Measurements from ENCODE around the gene NCF1. TPM values are rescaled to one million over a fixed set of nuclear protein-coding genes. Genes with fewer than 3 reads are reported as not detected.
"Not testable (repeated sequence)": the region's sequence is repeated elsewhere in the genome, so short reads cannot be mapped to it uniquely, and the experiment has no call there.

NCF1 gene
- polyA plus RNA-seq (2012; rRNA removed) = 0.05 TPM in 1 of 2 replicates, not detected in the other
- 0.03 TPM in 1 of 2 replicates, not detected in the other for polyA plus RNA-seq (2012; cell fraction: cytosol; rRNA removed)
- polyA plus RNA-seq (2012; cell fraction: nucleus; rRNA removed) = 0.12 TPM in 2 replicates

DNA sequence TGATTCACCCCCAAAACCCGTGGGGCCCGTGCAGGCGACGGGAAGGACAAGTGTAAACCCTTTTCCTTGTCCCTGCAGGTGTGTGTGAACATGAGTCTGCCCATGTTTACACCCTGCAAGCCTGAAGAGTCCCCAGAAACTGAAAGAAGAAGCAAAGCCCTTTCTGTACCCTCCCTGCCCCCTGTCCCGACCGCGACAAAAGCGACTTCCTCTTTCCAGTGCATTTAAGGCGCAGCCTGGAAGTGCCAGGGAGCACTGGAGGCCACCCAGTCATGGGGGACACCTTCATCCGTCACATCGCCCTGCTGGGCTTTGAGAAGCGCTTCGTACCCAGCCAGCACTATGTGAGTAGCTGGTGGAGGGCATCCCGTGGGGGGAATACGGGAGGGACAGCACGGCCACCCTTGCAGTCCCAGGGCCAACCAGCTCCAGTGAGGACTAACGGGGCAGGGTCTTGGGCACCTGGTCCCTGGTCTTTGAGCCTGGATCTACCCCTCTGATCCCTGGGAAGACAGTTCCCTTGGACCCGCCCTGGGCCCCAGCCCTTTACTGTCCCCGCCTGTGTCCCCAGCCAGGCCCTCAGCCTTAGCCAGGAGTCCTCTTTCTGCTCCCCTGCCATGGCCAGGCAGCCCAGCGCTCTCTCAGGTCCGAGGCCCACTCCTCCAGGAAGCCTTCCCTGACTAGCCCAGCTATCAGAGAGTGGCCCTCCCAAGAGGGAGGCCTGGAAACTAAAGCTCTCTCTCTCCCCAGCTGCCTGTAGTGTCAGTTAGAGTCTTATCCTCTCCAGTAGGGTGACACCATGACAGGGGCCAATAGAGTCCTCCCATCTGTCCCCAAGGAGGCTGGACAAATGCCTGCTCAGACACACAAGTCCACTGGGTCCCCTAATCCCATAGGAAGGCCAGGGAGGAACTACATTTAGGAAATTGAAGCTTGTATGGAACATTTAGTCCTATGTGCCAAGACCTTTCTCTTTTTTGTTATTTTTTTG, at the start of gene NCF1:
Gene NCF1, plus strand, starts transcription at position 252 of the 991 bp plus-strand sequence. Its CDS starts 21 bp downstream, at position 273.
- H3K36me3 ChIP-seq (replicated peaks in 1 of 2; ENCODE audit: control insufficient read depth in 1 of 2, insufficient read depth in 2 of 2, low read length in 1 of 2); H3K27ac ChIP-seq (ENCODE audit: low read depth in 2 of 2, low read length in 1 of 2); H3K27me3 ChIP-seq (ENCODE audit: insufficient read depth); H3K9me3 ChIP-seq; H3K9ac ChIP-seq; H4K20me1 ChIP-seq (ENCODE audit: insufficient read depth); DNase-seq; POLR2A ChIA-PET; H3K4me1 ChIP-seq (ENCODE audit: control insufficient read depth in 1 of 2, insufficient read depth in 2 of 2, low read depth in 1 of 2, low read length in 1 of 2); H3K4me2 ChIP-seq; H3K4me3 ChIP-seq (ENCODE audit: low read depth in 2 of 2, low read length in 1 of 2); CTCF ChIA-PET; H2AFZ ChIP-seq (ENCODE audit: low read depth); H3F3A ChIP-seq (replicated peaks; ENCODE audit: insufficient read depth); H3K79me2 ChIP-seq (ENCODE audit: insufficient read depth); H3K9me2 ChIP-seq: not testable (repeated sequence)
- WGBS (ENCODE audit: low lambda C conversion rate) = no CpG with 5 or more reads among the region's 21 CpGs

- TF ChIP-seq, protein P1, sequence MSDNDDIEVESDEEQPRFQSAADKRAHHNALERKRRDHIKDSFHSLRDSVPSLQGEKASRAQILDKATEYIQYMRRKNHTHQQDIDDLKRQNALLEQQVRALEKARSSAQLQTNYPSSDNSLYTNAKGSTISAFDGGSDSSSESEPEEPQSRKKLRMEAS (IDR thresholded peaks at IDR 0.05; ENCODE audit: low read depth) = no peak
- TF ChIP-seq RCOR1 (IDR thresholded peaks at IDR 0.05; ENCODE audit: low read length) (no peak), SIN3A (IDR thresholded peaks at IDR 0.05; ENCODE audit: borderline replicate concordance, low read depth, low read length) (no peak), USF2 (IDR thresholded peaks at IDR 0.05; ENCODE audit: borderline replicate concordance, low read depth, low read length) (no peak), TEAD4 (IDR thresholded peaks at IDR 0.05; ENCODE audit: borderline replicate concordance, insufficient read depth) (no peak), YY1 (IDR thresholded peaks at IDR 0.05; ENCODE audit: low read depth) (no peak), RXRA (IDR thresholded peaks at IDR 0.05; ENCODE audit: borderline replicate concordance, low read depth) (no peak), GABPA (IDR thresholded peaks at IDR 0.05; ENCODE audit: low read depth) (no peak), NFIC (IDR thresholded peaks at IDR 0.05; ENCODE audit: borderline replicate concordance) (no peak), JUND (IDR thresholded peaks at IDR 0.05) (no peak), ELF1 (IDR thresholded peaks at IDR 0.05) (no peak)
- H3K4me1 ChIP-seq (ENCODE audit: control insufficient read depth in 1 of 2, insufficient read depth in 2 of 2, low read depth in 1 of 2, low read length in 1 of 2) = peaks cover 0 to 5% of the 10 kb centered on the region in 2 experiments; a peak in 1 of 4 replicates
- no peak overlapping the region for H2AFZ ChIP-seq (ENCODE audit: low read depth)
- H3K9me2 ChIP-seq = no peaks in the 10 kb centered on the region
- WGBS (ENCODE audit: low lambda C conversion rate) = 85% methylated on average over 1 of the region's 1 CpG
- DNase-seq = no peak
- peaks cover 27% of the 10 kb centered on the region for H3K79me2 ChIP-seq (ENCODE audit: insufficient read depth)
- peaks cover 19% of the 10 kb centered on the region for H3F3A ChIP-seq (replicated peaks; ENCODE audit: insufficient read depth)
- CTCF ChIA-PET = interaction anchor here (1.6 kb wide), 1 partner anchor 309 kb away, joined by 3 read pairs; no protein-coding TSS in a partner anchor
- H4K20me1 ChIP-seq (ENCODE audit: insufficient read depth) = no peaks in the 10 kb centered on the region
- no peak overlapping the region for H3K9ac ChIP-seq
- H3K27ac ChIP-seq (ENCODE audit: low read depth in 2 of 2, low read length in 1 of 2) = no peak overlapping the region
- no peaks in the 10 kb centered on the region for H3K9me3 ChIP-seq
- no peak overlapping the region for H3K4me2 ChIP-seq
- H3K27me3 ChIP-seq (ENCODE audit: insufficient read depth) = no peaks in the 10 kb centered on the region
- no peak overlapping the region for H3K4me3 ChIP-seq (ENCODE audit: low read depth in 2 of 2, low read length in 1 of 2)
- POLR2A ChIA-PET = no interaction called here
- peaks cover 39 to 49% of the 10 kb centered on the region in 2 experiments for H3K36me3 ChIP-seq (replicated peaks in 1 of 2; ENCODE audit: control insufficient read depth in 1 of 2, insufficient read depth in 2 of 2, low read length in 1 of 2)
Measured at GRCh38 chr7:74725840-74726239, 48.0 kb upstream of the NCF1 start.

All from SK-N-SH (cell line).